ENCODE results near the gene BPIFB4. TPM values are rescaled to one million over a fixed set of nuclear protein-coding genes. Genes with fewer than 3 reads are reported as not detected.

The BPIFB4 gene
- total RNA-seq, 2 donors from 2014 or later: not detected

- Mint-ChIP-seq H3K36me3 (ENCODE audit: low read depth) (no peaks in the 10 kb centered on the region), H3K4me3 (no peak overlapping the region), H3K27me3 (peaks cover 10% of the 10 kb centered on the region), H3K9me3 (no peaks in the 10 kb centered on the region), H3K4me1 (no peaks in the 10 kb centered on the region), H3K27ac (no peak overlapping the region)
- ATAC-seq (replicated peaks): no peak
These were observed 53.3 kb downstream of the BPIFB4 start for GRCh38 chr20:33132513-33133372.

DNA sequence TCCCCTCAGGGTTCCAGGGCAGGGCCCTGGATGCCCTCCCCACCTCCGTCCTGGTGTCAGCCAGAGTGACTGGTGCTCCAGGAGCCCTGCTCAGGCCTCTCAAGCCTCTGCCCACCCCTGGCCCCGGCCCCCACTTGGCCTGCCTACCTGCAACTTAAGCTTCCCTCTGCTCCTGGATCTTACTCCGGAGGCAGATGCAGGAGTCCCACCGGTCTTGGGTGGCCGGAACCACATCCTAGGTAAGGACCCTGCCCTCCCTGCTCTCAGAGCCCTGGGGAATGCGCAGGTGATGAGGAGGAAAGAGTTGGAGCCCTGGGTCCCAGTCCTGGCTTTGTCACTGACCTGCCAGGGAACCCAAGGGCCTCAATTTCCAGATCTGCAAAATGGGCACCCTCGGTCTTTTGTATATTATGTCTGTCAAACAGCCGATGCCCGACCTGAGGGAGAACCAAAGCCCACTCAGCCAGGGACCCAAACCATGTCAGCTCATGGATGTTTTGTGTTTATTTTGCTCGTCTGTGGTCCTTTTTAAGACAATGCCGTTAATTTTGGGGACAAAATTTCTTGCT is 54.0 kb downstream of the BPIFB4 start:
- peaks cover 10% of the 10 kb centered on the region for H3K27me3 Mint-ChIP-seq

GRCh38 chr20:33137195-33137594 is 57.8 kb downstream of the BPIFB4 start:
- no peak overlapping the region for H3K27ac Mint-ChIP-seq
- H3K4me1 Mint-ChIP-seq: no peaks in the 10 kb centered on the region
- H3K27me3 Mint-ChIP-seq: no peaks in the 10 kb centered on the region
- no peaks in the 10 kb centered on the region for H3K9me3 Mint-ChIP-seq
- ATAC-seq (replicated peaks): no peak
- no peaks in the 10 kb centered on the region for H3K36me3 Mint-ChIP-seq (ENCODE audit: low read depth)
- no peak overlapping the region for H3K4me3 Mint-ChIP-seq

More for the DNA sequence above, 54.0 kb downstream of the BPIFB4 start:
- no peaks in the 10 kb centered on the region for H3K9me3 Mint-ChIP-seq
- H3K4me3 Mint-ChIP-seq: no peak overlapping the region
- ATAC-seq (replicated peaks): no peak
- H3K36me3 Mint-ChIP-seq (ENCODE audit: low read depth): no peaks in the 10 kb centered on the region
- no peaks in the 10 kb centered on the region for H3K4me1 Mint-ChIP-seq
- H3K27ac Mint-ChIP-seq: no peak overlapping the region

DNA sequence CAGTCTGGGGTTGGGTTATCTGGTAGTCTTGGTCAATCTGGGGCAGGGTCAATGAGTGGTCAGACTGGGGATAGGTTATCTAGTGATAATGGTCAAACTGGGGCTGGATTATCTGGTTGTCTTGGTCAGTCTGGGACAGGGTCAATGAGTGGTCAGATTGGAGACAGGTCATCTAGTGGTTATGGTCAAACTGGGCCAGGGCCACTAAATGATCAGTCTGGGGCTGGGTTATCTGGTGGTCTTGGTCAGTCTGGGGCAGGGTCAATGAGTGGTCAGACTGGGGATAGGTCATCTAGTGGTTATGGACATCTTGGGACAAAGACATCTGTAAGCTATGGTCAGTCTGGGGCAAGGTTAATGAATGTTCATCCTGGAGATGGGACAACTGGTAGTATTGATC is 60.0 kb downstream of the BPIFB4 start:
- Mint-ChIP-seq H3K27ac (no peak overlapping the region), H3K4me3 (no peak overlapping the region), H3K4me1 (no peaks in the 10 kb centered on the region), H3K9me3 (no peaks in the 10 kb centered on the region), H3K36me3 (ENCODE audit: low read depth) (no peaks in the 10 kb centered on the region), H3K27me3 (peaks cover 6% of the 10 kb centered on the region)
- no peak for ATAC-seq (replicated peaks)

DNA sequence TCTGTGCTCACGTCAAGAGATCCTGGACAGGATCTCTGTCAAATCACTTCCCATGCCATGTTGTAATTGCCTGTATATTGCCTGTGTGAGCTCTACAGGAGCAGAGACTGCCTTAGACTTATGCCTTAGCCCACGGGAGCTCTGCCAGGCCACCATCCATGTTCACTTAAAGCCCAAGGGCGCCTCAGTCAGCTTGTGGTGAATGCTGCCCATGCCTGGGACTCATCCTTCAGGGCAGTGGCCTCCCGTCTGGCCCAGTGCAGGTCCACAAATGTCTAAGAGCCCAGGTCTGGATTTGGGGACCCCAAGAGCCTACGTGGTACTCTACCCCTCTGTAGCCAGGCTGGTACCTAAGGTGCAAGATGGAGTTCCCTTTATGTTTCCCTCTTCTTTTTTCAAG is 66.1 kb downstream of the BPIFB4 start:
- H3K36me3 Mint-ChIP-seq (ENCODE audit: low read depth): no peaks in the 10 kb centered on the region
- no peaks in the 10 kb centered on the region for H3K9me3 Mint-ChIP-seq
- no peak overlapping the region for H3K4me3 Mint-ChIP-seq
- ATAC-seq (replicated peaks): no peak
- H3K27ac Mint-ChIP-seq: no peak overlapping the region
- H3K27me3 Mint-ChIP-seq: peaks cover 26% of the 10 kb centered on the region
- no peaks in the 10 kb centered on the region for H3K4me1 Mint-ChIP-seq

GRCh38 chr20:33147299-33147698 is 67.9 kb downstream of the BPIFB4 start:
- no peak overlapping the region for H3K27ac Mint-ChIP-seq

GRCh38 chr20:33148040-33148439 is 68.6 kb downstream of the BPIFB4 start:
- no peak overlapping the region for H3K27ac Mint-ChIP-seq

More at GRCh38 chr20:33147299-33147698, 67.9 kb downstream of the BPIFB4 start:
- peaks cover 26% of the 10 kb centered on the region for H3K27me3 Mint-ChIP-seq
- no peaks in the 10 kb centered on the region for H3K36me3 Mint-ChIP-seq (ENCODE audit: low read depth)
- no peak overlapping the region for H3K4me3 Mint-ChIP-seq
- no peaks in the 10 kb centered on the region for H3K4me1 Mint-ChIP-seq
- no peaks in the 10 kb centered on the region for H3K9me3 Mint-ChIP-seq
- no peak for ATAC-seq (replicated peaks)

DNA sequence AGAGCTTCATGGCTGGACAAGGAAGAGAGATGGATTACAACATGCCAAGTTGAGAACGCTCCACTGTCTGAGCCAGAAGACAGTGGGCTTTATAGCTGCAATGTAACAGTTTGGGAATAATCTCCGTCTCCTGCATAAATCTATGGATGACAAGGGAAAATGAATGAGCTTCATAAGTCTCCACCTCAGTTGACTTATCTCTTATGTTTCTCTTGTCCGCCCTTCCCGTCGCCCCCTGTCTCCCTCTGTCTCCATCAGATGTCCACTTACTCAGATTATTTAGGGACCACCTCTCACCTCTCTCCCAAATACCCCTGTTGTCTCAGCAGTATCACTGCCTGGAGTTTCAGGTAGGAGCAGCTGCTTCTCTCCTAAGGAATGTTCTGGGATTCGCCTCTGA is 74.8 kb downstream of the BPIFB4 start:
- Mint-ChIP-seq H3K27me3 (peaks cover 23% of the 10 kb centered on the region), H3K4me1 (no peaks in the 10 kb centered on the region), H3K4me3 (no peak overlapping the region), H3K27ac (no peak overlapping the region), H3K9me3 (no peaks in the 10 kb centered on the region), H3K36me3 (ENCODE audit: low read depth) (no peaks in the 10 kb centered on the region)
- no peak for ATAC-seq (replicated peaks)

More at GRCh38 chr20:33148040-33148439, 68.6 kb downstream of the BPIFB4 start:
- H3K36me3 Mint-ChIP-seq (ENCODE audit: low read depth): no peaks in the 10 kb centered on the region
- no peak overlapping the region for H3K4me3 Mint-ChIP-seq
- H3K9me3 Mint-ChIP-seq: no peaks in the 10 kb centered on the region
- H3K4me1 Mint-ChIP-seq: no peaks in the 10 kb centered on the region
- peaks cover 26% of the 10 kb centered on the region for H3K27me3 Mint-ChIP-seq
- ATAC-seq (replicated peaks): no peak

- no peaks in the 10 kb centered on the region for H3K36me3 Mint-ChIP-seq (ENCODE audit: low read depth)
- peaks cover 15% of the 10 kb centered on the region for H3K27me3 Mint-ChIP-seq
- no peaks in the 10 kb centered on the region for H3K4me1 Mint-ChIP-seq
- no peak overlapping the region for H3K27ac Mint-ChIP-seq
- H3K4me3 Mint-ChIP-seq: no peak overlapping the region
- ATAC-seq (replicated peaks): no peak
- no peaks in the 10 kb centered on the region for H3K9me3 Mint-ChIP-seq
These were observed 79.4 kb downstream of the BPIFB4 start for GRCh38 chr20:33158637-33159385.

DNA sequence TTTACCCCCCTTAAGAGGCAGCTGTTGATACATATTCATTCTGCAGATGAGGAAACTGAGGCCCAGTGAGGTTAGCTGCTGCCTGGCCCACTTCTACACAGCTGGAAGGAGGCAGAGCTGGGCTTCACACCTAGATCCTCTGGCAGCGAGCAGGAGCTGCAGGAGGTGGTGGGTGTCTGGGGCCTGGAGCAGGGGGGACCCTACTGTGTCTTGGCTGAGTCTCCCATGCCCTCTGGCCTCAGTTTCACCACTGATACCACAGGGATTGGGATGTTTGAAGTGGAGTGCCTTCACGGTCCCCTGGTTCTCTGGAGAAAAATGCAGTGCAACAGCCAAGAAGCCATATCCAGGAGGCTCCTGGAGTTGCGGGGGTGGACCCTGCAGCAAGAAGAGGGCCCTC is 80.3 kb downstream of the BPIFB4 start:
- no peak overlapping the region for H3K4me3 Mint-ChIP-seq
- no peak overlapping the region for H3K27ac Mint-ChIP-seq
- no peaks in the 10 kb centered on the region for H3K36me3 Mint-ChIP-seq (ENCODE audit: low read depth)
- H3K4me1 Mint-ChIP-seq: no peaks in the 10 kb centered on the region
- no peaks in the 10 kb centered on the region for H3K9me3 Mint-ChIP-seq
- ATAC-seq (replicated peaks): no peak
- H3K27me3 Mint-ChIP-seq: peaks cover 11% of the 10 kb centered on the region

DNA sequence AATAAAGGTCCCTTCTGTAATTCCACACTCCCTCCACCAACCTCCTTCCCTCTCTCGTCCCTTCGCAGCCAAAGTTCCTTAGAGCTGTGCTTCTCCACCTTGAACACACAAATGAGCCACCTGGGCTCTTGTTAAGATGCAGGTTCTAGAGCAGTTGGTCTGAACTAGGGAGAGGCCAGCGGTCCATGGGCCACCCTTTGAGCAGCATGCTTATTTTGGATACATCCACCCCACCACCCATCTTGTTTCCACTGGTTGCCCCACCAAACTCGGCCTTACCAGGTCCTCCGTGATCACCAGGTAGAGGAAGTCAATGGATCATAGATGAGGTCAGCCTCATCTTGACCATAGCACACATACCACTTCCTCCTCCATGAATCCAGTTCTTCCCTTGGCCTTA is 81.2 kb downstream of the BPIFB4 start:
- no peaks in the 10 kb centered on the region for H3K9me3 Mint-ChIP-seq
- H3K36me3 Mint-ChIP-seq (ENCODE audit: low read depth): no peaks in the 10 kb centered on the region
- ATAC-seq (replicated peaks): no peak

More for the DNA sequence above, 81.2 kb downstream of the BPIFB4 start:
- Mint-ChIP-seq H3K27ac (no peak overlapping the region), H3K27me3 (peaks cover 8% of the 10 kb centered on the region), H3K4me3 (no peak overlapping the region), H3K4me1 (no peaks in the 10 kb centered on the region)

Other genes starting within 250 kb of the BPIFB4 start
- gene EFCAB8, start 220.7 kb upstream of the BPIFB4 start, total RNA-seq: under 1 TPM; 0.19 to 0.45 TPM
- not detected for gene SUN5, start 75.2 kb upstream of the BPIFB4 start, total RNA-seq
- gene BPIFB2, start 71.9 kb upstream of the BPIFB4 start, total RNA-seq: not detected
- not detected for gene BPIFB6, start 48.0 kb upstream of the BPIFB4 start, total RNA-seq
- gene BPIFB3, start 25.7 kb upstream of the BPIFB4 start, total RNA-seq: not detected
- gene BPIFA2, start 88.5 kb downstream of the BPIFB4 start, total RNA-seq: not detected
- gene BPIFA3, start 137.7 kb downstream of the BPIFB4 start, total RNA-seq: not detected
- gene BPIFA1, start 156.4 kb downstream of the BPIFB4 start, total RNA-seq: not detected
- gene BPIFB1, start 203.6 kb downstream of the BPIFB4 start, total RNA-seq: not detected

Measured in activated T-helper 17 cell treated with anti-CD3 and anti-CD28 coated beads, Interleukin-2, amount 50 U/mL, for 72 hours (primary cell).